ENCODE results near the gene PRSS53. TPM values are rescaled to one million over a fixed set of nuclear protein-coding genes. Genes with fewer than 3 reads are reported as not detected.

Gene PRSS53
- total and polyA plus RNA-seq, 7 donors: 1.1 to 9.1 (median 2.6) TPM; not detected in 2

- H3K36me3 ChIP-seq: peaks cover 16 to 24% (median 21%) of the 10 kb centered on the region in 4 donors
- H3K4me1 ChIP-seq: peaks cover 0 to 31% (median 27%) of the 10 kb centered on the region in 4 donors
- DNase-seq: peak; percentile 95
- H3K9me3 ChIP-seq: no peaks in the 10 kb centered on the region
- 1% methylated on average over 83 of the region's 83 CpGs for WGBS, 2 donors
- intact Hi-C loops (cut with DNase I): loop anchor here (2.0 kb wide), 1 partner anchor 69 kb away; no protein-coding TSS in a partner anchor
- H3K4me3 ChIP-seq: peak overlapping the region; percentile 91 to 99 (median 97)
- TF ChIP-seq POLR2A (IDR thresholded peaks at IDR 0.05): peak in 1 of 2 donors; percentile 27
- peak; percentile 10 to 34 (median 24) for TF ChIP-seq POLR2AphosphoS5 (IDR thresholded peaks at IDR 0.05)
- TF ChIP-seq CTCF (IDR thresholded peaks at IDR 0.05): peak in 1 of 4 experiments; percentile 10
- peak in 1 of 4 donors; percentile 48 for TF ChIP-seq EP300 (IDR thresholded peaks at IDR 0.05)
- H3K27ac ChIP-seq: peak overlapping the region; percentile 93 to 97 (median 96)
- no peaks in the 10 kb centered on the region for H3K27me3 ChIP-seq
Measured at GRCh38 chr16:31073142-31073969, 15.4 kb downstream of the PRSS53 start.

GRCh38 chr16:31072540-31073141 is 16.1 kb downstream of the PRSS53 start:
- H3K36me3 ChIP-seq: peaks cover 11 to 16% (median 14%) of the 10 kb centered on the region in 4 donors
- H3K9me3 ChIP-seq: no peaks in the 10 kb centered on the region
- peaks cover 0 to 31% (median 27%) of the 10 kb centered on the region in 4 donors for H3K4me1 ChIP-seq
- intact Hi-C loops (cut with DNase I): loop anchor here (2.0 kb wide), 1 partner anchor 70 kb away; no protein-coding TSS in a partner anchor
- WGBS, 2 donors: 1 to 4% methylated on average over 27 of the region's 27 CpGs
- H3K27ac ChIP-seq: peak overlapping the region; percentile 93 to 97 (median 96)
- peak overlapping the region; percentile 91 to 99 (median 97) for H3K4me3 ChIP-seq
- no peak for TF ChIP-seq POLR2AphosphoS5 (IDR thresholded peaks at IDR 0.05)
- TF ChIP-seq CTCF (IDR thresholded peaks at IDR 0.05): no peak
- no peak for TF ChIP-seq POLR2A (IDR thresholded peaks at IDR 0.05)
- no peak for TF ChIP-seq EP300 (IDR thresholded peaks at IDR 0.05)
- peak; percentile 61 for DNase-seq
- no peaks in the 10 kb centered on the region for H3K27me3 ChIP-seq

GRCh38 chr16:31071861-31072260 is 16.9 kb downstream of the PRSS53 start:
- Histone ChIP-seq H3K36me3 (peaks cover 4 to 9% (median 8%) of the 10 kb centered on the region in 4 donors), H3K27me3 (no peaks in the 10 kb centered on the region), H3K4me1 (peaks cover 0 to 31% (median 27%) of the 10 kb centered on the region in 4 donors), H3K4me3 (peak overlapping the region in 2 of 4 donors; percentile 91 to 99), H3K9me3 (no peaks in the 10 kb centered on the region), H3K27ac (peak overlapping the region in 2 of 4 donors; percentile 93 to 96)
- intact Hi-C loops (cut with DNase I): loop anchor here (2.0 kb wide), 1 partner anchor 71 kb away; no protein-coding TSS in a partner anchor
- WGBS, 2 donors: 27 to 48% methylated on average over 4 of the region's 4 CpGs
- TF ChIP-seq EP300 (IDR thresholded peaks at IDR 0.05) (no peak), POLR2A (IDR thresholded peaks at IDR 0.05) (no peak), CTCF (IDR thresholded peaks at IDR 0.05) (no peak), POLR2AphosphoS5 (IDR thresholded peaks at IDR 0.05) (no peak)
- no peak for DNase-seq

GRCh38 chr16:31067342-31067741 is 21.4 kb downstream of the PRSS53 start:
- no peak for TF ChIP-seq POLR2AphosphoS5 (IDR thresholded peaks at IDR 0.05)
- WGBS, 2 donors: 92 to 94% methylated on average over 3 of the region's 3 CpGs

More at GRCh38 chr16:31067342-31067741, 21.4 kb downstream of the PRSS53 start:
- peaks cover 0 to 13% (median 4%) of the 10 kb centered on the region in 4 donors for H3K36me3 ChIP-seq
- DNase-seq: no peak
- intact Hi-C loops (cut with DNase I): no loop called here
- H3K4me1 ChIP-seq: peaks cover 0 to 27% (median 17%) of the 10 kb centered on the region in 4 donors
- H3K4me3 ChIP-seq: no peak overlapping the region
- H3K9me3 ChIP-seq: no peaks in the 10 kb centered on the region
- no peak overlapping the region for H3K27ac ChIP-seq
- H3K27me3 ChIP-seq: no peaks in the 10 kb centered on the region

Data from sigmoid colon (tissue), 7 donors.